Hematopoietic multipotent progenitor cell (in vitro differentiated cells): ENCODE data around the gene APCDD1. TPM values are rescaled to one million over a fixed set of nuclear protein-coding genes. Genes with fewer than 3 reads are reported as not detected.
A peak's percentile ranks its signal among the peaks of the same experiment; 100 is the strongest.
"Not testable (repeated sequence)": the region's sequence is repeated elsewhere in the genome, so short reads cannot be mapped to it uniquely, and the experiment has no call there.

Source experiments
- DNase-seq, 3 donors: peaks; one replicate each; pipeline ENCODE4 v3.0.0-alpha.2; 2011 to 2015; ENCODE audit warnings: low read depth in 2 of 3, low spot score in 2 of 3
- total RNA-seq: library from RNA; depleted of rRNA; stranded (reverse); fragments of >200 nt; gene quantifications from one replicate; pipeline ENCODE4 v1.2.3, GENCODE V29; 2012

Gene APCDD1
- total RNA-seq, 1 donor: 0.27 TPM

DNA sequence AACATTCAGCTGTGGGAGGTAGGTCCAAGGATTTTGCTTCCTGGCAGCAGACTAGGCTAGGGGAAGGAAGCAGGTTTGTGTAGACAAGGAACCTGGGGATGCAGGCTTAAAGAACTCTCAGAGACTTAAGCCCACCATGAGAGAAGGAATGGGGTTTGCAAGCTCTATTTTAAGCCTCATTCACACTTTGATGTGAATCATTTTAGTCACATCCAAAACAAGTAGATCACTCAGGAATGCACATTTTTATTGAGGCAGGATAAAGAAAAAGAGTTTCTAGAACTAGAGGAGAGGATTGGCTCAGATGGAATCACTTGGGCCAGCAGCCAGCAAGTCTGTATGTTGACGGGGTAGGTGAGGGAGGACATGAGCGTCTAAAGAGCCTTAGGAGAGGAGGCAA lies 68.1 kb downstream of the APCDD1 start:
- no peak for DNase-seq

DNA sequence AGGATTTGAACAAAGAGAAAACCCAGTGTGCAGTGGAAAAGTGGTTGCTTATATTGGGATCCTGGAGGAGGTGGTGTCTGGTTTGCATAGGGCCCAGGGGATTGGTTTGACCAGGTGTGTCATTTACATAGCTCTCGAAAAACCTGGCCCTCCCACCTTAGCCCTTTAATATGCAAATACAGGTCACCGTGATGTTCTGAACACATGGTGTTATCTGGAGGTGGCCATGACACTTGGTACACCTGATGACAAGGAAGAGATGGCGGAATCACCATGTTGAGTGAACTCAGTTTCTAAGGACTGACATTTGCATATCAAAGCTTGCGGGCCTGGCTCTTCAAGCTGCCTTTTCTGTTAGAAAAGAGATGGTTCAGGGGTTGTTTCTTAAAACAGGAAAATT lies 69.1 kb downstream of the APCDD1 start:
- DNase-seq: no peak

DNA sequence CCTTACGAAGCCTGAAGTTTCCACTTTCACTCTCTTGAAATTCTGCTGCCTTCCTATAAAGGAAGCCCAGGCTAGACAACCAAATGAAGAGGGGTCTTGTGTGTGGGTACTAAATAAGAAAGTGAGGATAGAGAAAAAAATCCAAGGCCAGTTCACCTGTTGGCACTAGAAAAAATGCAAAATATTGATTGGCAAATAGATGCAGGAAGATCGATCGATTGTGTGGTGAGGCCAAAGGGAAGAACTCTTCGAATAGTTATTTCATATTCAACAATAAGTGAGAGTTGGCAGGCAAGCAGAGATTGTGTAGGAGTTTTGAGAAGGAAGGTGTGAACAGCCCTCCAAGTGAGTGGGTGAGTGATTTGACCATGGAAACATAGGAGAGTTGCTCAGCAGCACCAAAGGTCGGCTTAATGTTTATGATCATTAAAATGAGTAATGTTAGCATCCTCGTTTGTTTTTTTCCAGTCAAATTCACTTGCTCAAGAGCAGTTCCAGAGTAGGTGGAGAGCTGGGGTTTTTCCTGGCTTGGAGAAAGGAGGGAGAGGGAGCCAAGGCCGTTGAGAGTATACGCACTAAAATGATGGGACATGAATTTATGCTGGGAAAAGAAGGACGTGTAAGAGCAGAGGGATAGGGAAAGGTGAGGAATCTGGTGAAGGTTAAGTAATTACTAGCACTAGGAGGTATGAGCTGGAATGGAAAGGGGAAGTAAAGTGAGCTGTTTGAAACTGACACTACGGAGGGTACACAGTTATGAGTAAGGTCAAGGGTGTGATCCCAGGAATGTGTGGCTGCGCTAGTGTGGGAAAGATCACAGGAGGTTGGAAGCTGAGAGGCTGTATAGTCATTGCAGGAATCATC lies 70.3 kb downstream of the APCDD1 start:
- DNase-seq: peak in 2 of 3 donors; percentile 34 to 40

DNA sequence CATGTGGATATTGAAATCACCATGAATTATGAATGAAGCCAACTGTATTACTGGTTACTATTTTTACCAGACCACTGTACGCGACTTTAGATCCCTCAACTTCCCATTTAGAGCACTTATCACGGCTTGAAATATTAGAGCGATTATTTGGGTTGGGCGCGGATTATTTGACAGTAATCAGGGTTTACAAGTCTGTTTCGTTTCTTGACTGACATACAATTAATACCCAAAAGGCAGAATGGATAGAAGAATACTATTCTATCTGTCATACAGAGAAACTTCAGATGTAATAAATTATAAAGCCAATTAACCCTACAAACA lies 70.9 kb downstream of the APCDD1 start:
- DNase-seq: no peak

DNA sequence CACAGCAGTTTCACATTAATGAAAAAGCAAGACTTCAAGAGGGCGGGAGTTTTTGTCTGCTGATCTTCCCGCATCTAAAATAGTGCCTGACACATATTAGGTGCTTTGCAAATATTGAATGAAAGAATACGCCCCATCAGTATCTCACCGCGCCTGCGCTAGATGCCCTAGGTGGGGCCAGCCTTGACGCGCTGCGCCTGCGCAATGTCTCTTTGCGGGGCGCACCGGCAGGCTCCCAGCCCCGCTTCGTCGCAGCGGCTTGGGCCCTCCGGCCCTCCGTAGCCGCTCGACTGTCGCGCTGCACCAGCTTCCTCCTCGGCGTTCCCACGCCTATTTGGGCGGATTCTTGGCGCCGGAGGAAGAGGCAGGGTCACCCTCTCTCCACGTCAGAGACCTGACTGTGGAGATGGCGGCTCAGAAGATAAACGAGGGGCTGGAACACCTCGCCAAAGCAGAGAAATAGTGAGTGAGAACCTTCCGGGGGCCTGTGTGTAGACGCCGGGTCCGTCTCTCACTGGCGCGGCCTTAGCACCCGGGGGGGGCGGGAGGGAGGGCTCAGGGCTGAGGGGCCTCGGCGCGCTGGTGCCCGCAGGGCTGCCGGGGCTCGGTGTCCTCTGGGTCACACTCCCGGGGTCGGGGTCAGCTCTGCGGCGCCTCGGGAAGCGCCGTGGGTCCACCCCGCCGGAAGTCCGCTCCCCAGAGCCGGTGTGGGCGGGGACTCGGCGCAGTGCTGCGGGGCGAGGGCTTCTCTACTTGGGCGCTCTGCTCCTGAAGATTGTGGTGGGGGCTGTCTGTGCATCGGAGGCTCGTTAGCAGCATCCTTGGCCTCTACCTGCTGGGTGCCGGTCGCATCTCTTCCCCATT lies 71.5 kb downstream of the APCDD1 start, which contains the start of gene NAPG:
Gene NAPG, plus strand, starts transcription at position 331 of the 864 bp plus-strand sequence. Its CDS starts 76 bp downstream, at position 407.
- peak; percentile 86 to 96 (median 93) for DNase-seq

DNA sequence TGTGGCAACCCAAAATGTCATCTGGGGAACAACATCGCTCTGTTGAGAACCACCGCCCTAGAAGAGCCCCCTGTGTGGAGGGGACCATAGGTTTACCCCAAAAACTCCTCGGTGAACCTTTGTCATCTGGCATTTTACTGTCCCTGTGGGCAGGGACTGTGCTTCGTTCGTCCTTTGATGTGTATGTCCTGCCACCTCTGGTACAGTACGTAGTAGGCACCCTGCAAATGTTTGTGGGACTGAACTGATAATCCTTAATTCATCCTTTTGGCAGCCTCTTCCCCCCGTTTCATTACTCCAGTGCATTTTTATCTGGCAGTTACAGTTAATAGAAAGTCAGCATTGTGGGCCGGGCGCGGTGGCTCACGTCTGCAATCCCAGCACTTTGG lies 72.1 kb downstream of the APCDD1 start:
- DNase-seq: no peak

DNA sequence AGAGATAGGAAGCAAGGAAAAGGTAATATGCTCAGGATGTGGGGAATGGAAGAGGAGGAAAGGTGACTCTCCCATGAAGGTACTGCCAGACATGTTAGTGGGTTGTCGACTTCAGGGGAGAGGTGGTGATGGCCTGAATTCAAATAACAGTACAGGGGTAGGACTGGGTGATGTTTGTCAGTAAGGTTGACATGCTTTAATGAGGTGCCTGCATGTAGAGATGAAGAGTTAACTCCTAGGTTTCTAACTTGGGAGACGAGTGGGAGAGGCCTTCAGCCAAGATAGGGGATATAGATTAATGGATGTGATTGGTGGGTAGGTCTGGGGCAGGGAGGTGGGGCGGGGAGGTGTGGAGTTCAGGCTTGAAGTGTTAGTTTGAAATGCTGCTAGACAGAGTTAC lies 74.0 kb downstream of the APCDD1 start:
- DNase-seq: no peak

DNA sequence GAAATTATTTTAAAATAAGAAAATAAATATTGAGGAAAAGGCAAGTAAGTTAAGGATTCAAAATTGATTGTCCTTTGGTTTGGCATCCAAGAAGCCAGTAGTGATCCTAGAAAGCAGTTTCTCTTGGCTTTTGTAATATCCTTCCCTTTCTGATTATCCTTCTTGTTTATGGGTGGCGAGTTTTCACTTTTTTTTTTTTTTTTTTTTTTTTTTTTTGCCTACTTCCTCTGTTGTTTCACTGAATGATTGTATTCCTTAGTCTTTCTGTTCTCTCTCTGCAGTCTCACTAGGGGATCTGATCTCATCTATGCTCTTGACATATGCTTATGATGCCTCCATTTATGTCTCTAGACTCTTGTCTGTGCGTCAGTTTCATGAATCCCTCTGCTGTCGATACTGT lies 75.6 kb downstream of the APCDD1 start:
- DNase-seq: no peak

DNA sequence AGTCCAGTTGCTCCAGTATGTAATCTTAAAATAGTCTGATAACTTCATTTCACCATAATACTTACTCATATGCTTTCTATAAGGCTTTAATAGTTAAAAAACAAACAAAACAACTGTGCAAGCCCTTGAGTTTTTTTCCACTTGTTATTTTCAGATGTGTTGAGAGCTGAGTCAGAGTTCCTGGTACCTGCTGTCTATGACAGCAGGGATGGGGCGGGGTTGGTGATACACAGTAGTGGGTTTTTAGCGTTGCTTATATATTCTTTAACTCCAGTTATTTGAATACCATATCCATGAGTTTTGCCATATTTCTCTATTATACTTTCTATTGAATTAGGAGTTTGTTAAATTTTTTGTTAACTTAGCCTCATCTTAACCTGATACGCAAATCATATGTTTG lies 76.4 kb downstream of the APCDD1 start:
- DNase-seq: no peak

DNA sequence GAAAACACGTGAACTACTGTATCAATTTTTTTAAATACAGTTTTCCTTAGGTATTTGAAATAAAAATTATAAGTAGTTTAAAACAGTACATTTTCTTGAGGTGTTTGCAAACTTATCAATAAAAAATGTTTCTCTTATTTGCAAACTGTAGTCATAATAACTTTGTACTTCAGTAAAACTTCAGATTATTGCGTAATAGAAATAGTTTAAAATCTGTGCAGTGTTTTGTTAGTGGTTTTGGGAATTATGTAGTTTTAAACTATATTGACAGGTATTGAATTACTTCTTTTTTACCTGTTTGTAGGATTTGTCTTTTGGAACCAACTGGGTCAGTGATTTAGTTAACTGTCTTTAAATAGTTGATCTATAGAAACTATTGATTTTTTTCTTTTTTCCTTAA lies 78.7 kb downstream of the APCDD1 start:
- DNase-seq: no peak

DNA sequence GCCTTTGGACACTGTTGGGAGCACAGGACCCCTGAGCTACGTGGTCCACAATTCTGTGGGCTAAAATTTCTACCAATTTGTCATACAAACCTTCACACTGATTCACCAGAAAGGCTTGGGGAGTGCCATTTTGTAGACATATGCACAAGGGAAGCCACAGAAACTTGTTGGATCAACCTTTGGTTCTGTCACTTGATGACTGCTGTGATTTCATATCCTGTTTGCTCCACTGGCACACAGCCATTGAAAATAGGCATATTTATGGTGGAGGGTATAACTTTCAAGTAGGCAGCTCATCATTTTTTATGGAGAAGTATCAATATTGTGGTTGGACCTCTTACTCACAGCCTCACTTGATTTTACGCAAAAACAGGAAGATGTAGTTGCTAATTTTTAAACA lies 81.8 kb downstream of the APCDD1 start:
- DNase-seq: no peak

DNA sequence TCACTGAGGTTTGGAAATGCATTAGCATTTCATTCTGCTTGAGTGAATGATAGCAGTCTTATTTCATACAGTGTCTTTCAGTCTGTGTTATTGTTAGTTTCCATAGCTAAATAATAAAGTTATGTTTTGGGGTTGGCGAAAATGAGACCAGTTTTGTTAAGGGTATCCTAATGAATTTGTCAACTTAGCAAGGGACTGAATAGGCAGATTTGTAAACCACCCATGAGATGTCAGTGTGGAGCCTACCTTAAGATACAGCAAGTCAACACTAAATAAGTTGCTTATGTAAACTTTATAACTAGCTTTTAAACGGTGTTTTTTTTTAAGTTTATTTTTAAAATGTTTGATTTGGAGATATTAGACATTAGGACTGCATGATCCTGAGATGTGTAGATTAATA lies 83.3 kb downstream of the APCDD1 start:
- no peak for DNase-seq

DNA sequence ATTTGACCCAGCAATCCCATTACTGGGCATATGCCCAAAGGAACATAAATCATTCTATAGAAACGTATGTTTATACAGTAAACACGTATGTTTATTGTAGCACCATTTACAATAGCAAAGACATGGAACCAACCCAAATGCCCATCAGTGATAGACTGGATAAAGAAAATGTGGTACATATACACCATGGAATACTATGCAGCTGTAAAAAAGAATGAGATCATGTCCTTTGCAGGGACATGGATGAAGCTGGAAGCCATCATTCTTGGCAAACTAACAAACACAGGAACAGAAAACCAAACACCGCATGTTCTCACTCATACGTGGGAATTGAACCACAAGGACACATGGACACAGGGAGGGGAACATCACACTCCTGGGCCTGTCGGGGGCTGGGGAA lies 84.7 kb downstream of the APCDD1 start:
- DNase-seq: not testable (repeated sequence)

Other genes starting within 250 kb of the APCDD1 start
- 13.2 TPM for gene NAPG, start 71.4 kb downstream of the APCDD1 start, total RNA-seq